GM20431 (cell line): ENCODE data around the gene THSD7B.
"Not testable (repeated sequence)": the region's sequence is repeated elsewhere in the genome, so short reads cannot be mapped to it uniquely, and the experiment has no call there.

Source experiments
- in situ Hi-C: fragments of 300-500 bp; cut with MseI, MboI; formaldehyde crosslinking; loops from one replicate; pipeline ENCODE4 v1.15.0; 2020; ENCODE audit warnings: low sequenced_read_pairs; ENCODE audit not compliant: unreplicated experiment

Gene THSD7B

GRCh38 chr2:137009953-137010352 is 244.6 kb downstream of the THSD7B start:
- in situ Hi-C loops: no loop called here

- in situ Hi-C loops: no loop called here
Observed at GRCh38 chr2:137020452-137021196, 255.3 kb downstream of the THSD7B start.

GRCh38 chr2:137021763-137022162 is 256.4 kb downstream of the THSD7B start:
- in situ Hi-C loops: no loop called here

- in situ Hi-C loops: no loop called here
Observed at GRCh38 chr2:137023205-137023604, 257.9 kb downstream of the THSD7B start.

GRCh38 chr2:137031731-137032130 is 266.4 kb downstream of the THSD7B start:
- in situ Hi-C loops: no loop called here

GRCh38 chr2:137036619-137037018 is 271.3 kb downstream of the THSD7B start:
- in situ Hi-C loops: no loop called here

- in situ Hi-C loops: no loop called here
Observed at GRCh38 chr2:137039482-137040152, 274.3 kb downstream of the THSD7B start.

GRCh38 chr2:137047369-137047768 is 282.0 kb downstream of the THSD7B start:
- in situ Hi-C loops: no loop called here

- in situ Hi-C loops: no loop called here
Observed at GRCh38 chr2:137048455-137048854, 283.1 kb downstream of the THSD7B start.

GRCh38 chr2:137049518-137049917 is 284.2 kb downstream of the THSD7B start:
- in situ Hi-C loops: no loop called here

- in situ Hi-C loops: no loop called here
Observed at GRCh38 chr2:137050949-137051348, 285.6 kb downstream of the THSD7B start.

- in situ Hi-C loops: no loop called here
Observed at GRCh38 chr2:137051778-137052398, 286.5 kb downstream of the THSD7B start.

GRCh38 chr2:137056704-137057103 is 291.4 kb downstream of the THSD7B start:
- in situ Hi-C loops: no loop called here

GRCh38 chr2:137076111-137076765 is 310.9 kb downstream of the THSD7B start:
- in situ Hi-C loops: not testable (repeated sequence)

- in situ Hi-C loops: no loop called here
Observed at GRCh38 chr2:137091704-137092103, 326.4 kb downstream of the THSD7B start.

GRCh38 chr2:137093116-137093515 is 327.8 kb downstream of the THSD7B start:
- in situ Hi-C loops: no loop called here

GRCh38 chr2:137096187-137096586 is 330.8 kb downstream of the THSD7B start:
- in situ Hi-C loops: no loop called here

GRCh38 chr2:137096693-137097092 is 331.3 kb downstream of the THSD7B start:
- in situ Hi-C loops: no loop called here

- in situ Hi-C loops: not testable (repeated sequence)
Observed at GRCh38 chr2:137101814-137102213, 336.5 kb downstream of the THSD7B start.

GRCh38 chr2:137107904-137108303 is 342.6 kb downstream of the THSD7B start:
- in situ Hi-C loops: no loop called here

GRCh38 chr2:137111896-137112295 is 346.6 kb downstream of the THSD7B start:
- in situ Hi-C loops: no loop called here
